Stimulated activated CD8-positive, alpha-beta memory T cell treated with anti-CD3 and anti-CD28 coated beads, Interleukin-15, amount 100 ng/mL, for 48 hours (primary cell): ENCODE measurements around the gene PTAFR.

Source experiments
- DNase-seq, 2 donors: peaks; one replicate each; pipeline ENCODE4 v3.0.0-alpha.2; 2020; ENCODE audit warnings: low read depth in 2 of 2

Gene PTAFR, protein sequence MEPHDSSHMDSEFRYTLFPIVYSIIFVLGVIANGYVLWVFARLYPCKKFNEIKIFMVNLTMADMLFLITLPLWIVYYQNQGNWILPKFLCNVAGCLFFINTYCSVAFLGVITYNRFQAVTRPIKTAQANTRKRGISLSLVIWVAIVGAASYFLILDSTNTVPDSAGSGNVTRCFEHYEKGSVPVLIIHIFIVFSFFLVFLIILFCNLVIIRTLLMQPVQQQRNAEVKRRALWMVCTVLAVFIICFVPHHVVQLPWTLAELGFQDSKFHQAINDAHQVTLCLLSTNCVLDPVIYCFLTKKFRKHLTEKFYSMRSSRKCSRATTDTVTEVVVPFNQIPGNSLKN

GRCh38 chr1:28176492-28177470 lies at the start of gene PTAFR:
TSS of gene PTAFR (minus strand) at chr1:28176690. CDS start at chr1:28151021, 25,669 bp downstream.
- no peak for DNase-seq

GRCh38 chr1:28213315-28213714 lies 36.8 kb upstream of the PTAFR start:
- no peak for DNase-seq

- DNase-seq, result no peak
Observed at GRCh38 chr1:28209700-28210099, 33.2 kb upstream of the PTAFR start.

DNA sequence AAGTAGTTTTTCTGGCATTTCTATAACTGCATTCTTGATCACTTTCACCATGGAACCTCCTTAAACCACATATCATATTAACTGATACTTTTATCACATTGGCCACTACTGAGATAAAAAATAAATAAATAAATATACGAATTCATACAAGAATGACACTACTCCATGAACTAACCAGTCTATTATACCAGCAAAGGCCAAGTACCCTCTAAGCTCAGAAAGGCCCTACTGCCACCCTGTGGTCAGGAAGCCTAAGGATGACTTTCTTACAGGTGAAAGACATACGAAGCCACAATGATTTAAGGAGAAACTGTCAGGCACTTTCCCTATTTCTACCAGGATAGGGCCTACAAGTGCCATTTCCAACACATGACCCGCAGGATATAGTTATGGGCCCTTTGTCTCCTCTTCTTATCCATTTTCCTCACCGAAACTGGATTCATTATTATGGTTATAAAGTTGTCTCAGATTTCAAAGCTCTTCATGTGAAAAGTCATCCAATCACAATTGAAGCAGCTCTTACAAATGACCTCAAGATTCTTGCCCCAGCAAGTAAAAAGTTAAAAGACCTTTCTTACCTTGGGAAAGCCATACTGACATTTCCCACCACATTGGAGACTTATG lies 32.4 kb upstream of the PTAFR start:
- DNase-seq, result peak in 1 of 2 donors; percentile 16

GRCh38 chr1:28205243-28205642 lies 28.8 kb upstream of the PTAFR start:
- no peak for DNase-seq

DNA sequence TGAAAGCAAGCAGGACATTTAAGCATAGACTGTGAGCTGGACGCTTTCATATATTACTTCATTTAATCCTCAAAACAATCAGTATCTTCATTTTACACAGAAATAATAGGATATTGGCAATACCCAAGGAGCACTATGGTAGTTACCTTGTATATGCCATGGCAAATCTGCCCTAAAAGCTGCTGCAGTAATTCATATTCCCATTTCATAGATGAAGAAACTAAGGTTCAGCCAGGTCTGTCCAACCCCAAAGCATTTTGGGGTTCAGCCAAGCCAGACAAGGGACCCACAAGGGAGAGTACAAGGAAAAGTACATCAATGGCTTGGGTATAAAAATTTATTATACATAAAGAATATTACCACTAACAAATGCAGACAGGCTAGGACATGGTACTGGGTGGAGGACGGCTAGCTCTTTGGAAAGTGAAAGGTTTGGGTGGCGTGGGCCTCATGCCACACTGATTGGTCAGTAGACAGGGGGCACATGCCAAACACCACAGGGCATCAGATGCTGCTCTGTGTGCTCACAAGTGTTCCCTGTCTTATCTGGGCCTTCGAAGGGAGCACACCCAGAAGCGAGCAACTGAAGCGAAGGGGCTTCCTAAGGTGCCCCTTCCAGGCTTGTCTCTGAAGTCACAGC lies 23.9 kb upstream of the PTAFR start:
- no peak for DNase-seq

DNA sequence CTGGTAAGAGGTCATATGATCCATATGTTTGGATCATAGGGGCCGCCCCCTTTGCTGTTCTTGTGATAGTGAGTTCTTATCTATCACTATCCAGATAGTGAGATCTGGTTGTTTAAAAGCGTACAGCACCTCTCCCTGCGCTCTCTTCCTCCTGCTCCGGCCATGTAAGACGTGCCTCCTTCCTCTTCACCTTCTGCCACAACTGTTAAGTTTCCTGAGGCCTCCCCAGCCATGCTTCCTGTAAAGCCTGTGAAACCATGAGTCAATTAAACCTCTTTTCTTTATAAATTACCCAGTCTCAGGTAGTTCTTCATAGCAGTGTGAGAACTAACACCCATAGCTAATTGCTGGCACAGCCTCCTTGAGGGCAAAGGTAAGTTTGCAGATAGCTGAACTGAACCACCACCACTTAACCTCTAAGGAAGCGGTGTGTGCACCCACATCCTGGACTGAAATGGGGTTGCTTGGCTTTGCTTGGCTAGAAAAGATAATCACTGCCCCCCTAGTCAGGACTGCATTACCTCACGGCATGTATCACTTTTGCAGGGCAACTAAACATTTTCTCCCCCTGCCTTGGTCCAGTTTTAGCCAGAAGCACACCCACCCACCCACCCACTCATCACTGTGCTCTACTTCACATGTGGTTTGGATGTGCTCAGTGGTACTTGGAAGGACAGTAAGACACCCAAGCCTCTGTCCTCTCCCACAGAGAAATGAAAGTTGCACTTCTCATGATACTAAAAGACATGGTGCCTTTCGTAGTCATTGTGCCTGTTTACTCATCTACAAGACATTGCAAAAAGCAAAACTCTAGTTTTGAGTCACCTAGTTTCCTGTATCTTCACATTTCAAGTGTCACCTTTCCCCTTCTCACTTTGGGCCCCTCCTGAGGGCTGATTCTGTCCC lies 23.1 kb upstream of the PTAFR start:
- peak; percentile 53 to 65 for DNase-seq

DNA sequence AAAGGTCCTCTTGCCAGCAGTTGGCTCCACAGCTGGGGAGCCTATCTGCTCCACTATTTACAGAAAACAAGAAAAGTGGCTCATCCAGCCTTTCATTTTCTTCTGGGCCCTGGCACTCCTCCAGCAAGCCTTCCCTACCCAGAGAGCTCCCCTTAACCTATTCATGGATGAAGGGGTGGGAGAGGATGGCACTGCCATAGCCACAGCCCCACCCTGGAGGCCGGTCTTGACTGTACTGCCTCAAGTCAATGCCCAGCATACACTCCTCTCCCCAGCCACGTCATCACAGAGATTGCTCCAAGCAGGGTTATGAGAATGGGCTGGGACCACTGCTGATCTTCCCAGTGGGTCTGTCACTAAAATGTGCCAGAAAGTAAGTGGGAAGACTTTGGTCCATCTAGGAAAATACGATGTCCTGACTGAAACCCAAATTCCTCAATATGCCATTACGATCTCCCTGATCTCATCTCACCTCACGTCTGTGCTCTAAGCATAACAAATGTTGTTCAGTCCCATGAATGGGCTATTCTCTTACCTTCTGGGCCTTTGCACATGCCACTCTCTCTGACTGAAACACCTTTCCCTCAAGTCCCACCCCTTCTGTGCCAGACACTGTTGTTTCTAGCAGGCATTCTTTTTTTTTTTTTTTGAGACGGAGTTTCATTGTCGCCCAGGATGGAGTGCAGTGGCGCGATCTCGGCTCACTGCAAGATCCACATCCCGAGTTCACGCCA lies 21.4 kb upstream of the PTAFR start:
- no peak for DNase-seq

- no peak for DNase-seq
Observed at GRCh38 chr1:28196330-28196729, 19.8 kb upstream of the PTAFR start.

- DNase-seq, result no peak
Observed at GRCh38 chr1:28195780-28196179, 19.3 kb upstream of the PTAFR start.

DNA sequence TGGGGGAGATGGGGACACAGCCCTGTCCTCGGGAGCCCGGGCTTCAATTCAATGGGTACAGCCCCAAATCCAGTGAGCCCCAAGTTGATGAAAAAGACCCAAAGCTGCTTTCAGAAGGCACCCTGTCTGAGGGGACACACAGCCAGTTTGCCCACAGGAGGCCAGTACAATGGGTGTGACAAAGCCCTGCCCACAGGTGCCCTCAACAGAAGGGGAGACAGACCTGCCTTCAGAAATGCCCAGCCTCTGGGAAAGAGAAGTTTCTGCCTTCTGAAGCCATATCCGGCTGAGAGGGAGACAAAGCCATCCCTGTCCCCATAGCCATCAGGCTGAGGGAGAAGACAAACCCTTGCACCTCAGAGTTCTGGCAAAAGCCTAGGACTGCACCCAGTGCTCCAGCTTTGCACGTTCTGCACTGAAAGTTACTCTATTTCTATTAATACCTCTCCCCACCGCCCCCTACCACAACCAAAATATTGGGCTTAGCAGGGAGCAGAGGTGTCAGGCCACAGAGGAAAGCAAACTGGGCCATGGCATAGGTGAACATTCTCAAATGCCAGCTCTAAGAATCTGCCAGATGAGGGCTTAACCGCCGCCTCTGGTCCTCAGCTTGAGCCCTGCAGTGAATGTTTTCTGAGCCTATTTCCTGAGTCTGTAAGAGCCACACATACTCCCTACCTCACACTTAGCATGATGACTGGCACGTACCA lies 18.0 kb upstream of the PTAFR start:
- DNase-seq, result no peak

DNA sequence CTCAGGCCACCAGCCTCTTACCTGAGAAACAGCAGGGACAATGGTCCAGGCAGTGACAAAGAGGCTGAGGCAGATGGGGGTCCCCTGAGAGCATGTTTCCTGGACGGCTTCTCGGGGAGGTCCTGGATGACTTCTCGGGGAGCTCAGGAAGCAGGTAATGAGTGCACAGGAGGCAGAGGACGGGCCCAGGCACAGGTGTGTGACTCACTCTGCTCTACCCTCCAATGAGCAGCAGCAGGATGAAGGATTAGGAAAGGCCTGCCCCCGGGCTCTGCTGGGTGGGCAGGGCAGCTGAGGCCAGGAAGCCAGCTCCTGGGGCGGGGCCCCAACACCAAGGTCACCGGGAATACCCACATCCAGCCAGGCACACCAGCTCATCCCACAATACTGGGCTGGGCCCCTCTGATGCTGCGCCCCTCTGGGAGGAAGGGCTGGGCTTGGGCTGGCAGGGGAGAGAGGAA lies 17.2 kb upstream of the PTAFR start:
- no peak for DNase-seq

DNA sequence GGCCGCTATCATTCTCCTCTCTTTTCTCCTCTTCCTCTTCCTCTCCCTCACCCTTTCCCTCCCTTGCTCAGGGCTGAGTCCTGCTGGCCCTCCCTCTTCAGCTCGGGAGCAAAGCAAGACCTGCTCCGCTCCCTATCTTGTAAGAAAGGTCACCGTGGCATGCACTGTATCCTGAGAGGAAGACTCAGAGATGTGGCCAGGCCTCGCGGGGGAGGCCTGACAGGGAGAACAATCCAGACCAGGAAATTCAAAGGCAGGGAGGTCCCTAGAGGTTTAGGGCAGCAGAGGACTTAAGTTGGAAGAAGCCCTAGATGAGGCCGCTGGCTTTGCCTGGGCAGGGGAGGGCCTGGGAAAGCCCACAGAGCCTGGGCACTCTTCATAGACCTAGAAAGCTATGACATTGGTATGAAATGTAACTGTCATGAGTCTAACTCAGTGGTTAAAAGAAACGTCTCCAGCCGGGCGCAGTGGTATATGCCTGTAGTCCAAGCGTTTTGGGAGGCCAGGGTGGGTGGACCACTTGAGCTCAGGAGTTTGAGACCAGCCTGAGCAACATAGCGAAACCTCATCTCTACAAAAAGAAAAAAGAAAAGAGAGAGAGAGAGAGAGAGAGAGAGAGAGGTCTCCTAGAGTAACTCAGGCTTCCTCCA lies 14.6 kb upstream of the PTAFR start:
- DNase-seq, result no peak

DNA sequence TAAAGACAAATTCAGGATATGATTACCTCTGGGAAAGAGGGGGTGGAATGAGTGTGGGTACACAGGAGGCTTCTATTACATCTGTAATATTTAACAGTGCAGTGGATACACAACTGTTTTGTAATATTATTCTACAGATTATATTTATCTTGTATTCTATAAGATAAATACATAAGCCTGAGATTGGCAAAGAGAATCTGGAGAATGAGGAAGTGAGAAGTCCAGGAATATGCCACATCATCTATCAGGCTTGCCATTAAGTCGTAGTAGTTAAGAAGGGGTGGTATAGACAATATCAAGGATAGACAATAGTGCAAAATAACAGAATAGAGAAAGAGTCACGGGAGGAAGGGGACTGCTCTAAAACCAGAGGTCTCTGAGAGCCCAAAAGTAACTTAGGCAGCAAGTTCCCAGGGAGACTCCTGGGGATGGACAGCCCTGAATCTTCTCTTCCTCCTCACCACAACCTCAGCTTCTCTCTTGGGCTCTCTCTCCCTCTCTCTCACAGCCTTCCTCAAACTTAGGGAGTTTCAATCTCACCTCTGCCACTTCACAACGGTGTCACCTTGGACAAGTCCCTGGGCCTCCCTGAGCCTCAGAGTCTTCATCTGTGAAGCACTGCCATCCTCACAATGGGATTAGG lies 14.0 kb upstream of the PTAFR start:
- no peak for DNase-seq

DNA sequence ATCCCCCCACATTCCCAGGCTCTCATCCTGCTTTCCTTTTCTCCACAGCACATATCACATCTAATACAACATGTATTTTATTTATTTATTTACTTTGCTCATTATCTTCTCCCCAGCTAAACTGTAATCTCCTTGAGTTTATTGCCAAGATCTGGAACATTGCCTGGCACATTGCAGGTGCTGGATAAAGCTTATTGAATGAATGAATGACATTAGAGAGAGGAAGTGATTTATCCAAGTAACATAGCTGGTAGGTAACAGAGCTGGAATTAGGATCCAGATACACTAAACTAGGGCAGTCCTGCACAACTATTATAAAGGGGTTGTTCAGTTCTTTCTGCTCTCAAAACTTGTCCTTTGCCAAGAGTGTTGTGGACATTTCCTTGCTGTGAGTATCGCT lies 8.6 kb upstream of the PTAFR start:
- DNase-seq, result no peak

DNA sequence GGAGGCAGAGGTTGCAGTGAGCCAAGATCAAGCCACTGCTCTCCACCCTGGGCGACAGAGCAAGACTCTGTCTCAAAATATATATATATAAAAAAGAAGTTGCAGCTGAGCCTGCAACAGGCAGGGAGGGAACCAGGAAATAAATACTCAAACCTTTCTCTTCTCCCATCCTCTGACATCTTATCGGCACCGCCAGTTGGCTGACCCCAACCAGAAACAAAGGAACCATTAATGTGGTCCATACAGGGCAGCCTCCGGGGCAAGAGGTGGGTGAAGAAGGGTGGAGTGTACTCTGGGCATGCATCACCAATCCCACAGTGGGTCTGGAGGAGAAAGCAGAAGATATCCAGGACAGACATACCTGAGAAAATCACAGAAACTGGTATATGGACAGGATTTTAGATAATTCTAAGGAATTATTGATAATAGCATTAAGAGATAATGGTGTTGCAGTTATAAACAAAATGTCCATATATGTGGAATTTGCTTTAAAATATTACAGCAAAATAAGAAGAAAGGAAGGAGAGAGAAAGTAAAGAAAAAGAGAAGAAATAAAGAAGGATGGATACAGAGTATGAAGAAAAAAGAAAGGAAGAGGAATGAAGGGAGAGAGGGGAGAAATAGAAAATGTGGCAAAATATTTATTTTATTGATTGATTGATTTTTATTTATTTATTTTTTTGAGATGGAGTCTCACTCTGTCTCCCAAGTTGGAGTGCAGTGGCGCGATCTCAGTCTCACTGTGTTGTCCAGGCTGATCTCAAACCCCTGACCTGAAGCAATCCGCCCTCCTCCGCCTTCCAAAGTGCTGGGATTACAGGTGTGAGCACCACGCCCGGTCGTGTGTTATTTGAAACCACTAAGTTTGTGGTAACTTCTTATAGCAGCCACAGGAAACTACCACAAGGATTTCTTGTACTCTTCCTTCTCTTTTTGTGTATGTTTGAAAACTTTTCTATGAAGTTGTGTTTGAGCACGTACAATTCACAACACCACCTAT lies 4.1 kb upstream of the PTAFR start:
- no peak for DNase-seq
